NT2/D1 (cell line): ENCODE data around the gene KRT4.

Source experiments
- SUZ12 ChIP-seq: IDR thresholded peaks from 2 replicates; pipeline ENCODE4 v1.6.1; 2011; ENCODE audit not compliant: insufficient read length, insufficient read depth; ENCODE audit errors: extremely low read depth
- YY1 ChIP-seq: IDR thresholded peaks from 2 replicates; pipeline ENCODE4 v1.6.1; 2011; ENCODE audit not compliant: insufficient read length, insufficient read depth
- ZNF274 ChIP-seq: IDR thresholded peaks from 2 replicates; pipeline ENCODE4 v1.6.1; 2011; ENCODE audit warnings: mild to moderate bottlenecking, low read depth, low read length

DNA sequence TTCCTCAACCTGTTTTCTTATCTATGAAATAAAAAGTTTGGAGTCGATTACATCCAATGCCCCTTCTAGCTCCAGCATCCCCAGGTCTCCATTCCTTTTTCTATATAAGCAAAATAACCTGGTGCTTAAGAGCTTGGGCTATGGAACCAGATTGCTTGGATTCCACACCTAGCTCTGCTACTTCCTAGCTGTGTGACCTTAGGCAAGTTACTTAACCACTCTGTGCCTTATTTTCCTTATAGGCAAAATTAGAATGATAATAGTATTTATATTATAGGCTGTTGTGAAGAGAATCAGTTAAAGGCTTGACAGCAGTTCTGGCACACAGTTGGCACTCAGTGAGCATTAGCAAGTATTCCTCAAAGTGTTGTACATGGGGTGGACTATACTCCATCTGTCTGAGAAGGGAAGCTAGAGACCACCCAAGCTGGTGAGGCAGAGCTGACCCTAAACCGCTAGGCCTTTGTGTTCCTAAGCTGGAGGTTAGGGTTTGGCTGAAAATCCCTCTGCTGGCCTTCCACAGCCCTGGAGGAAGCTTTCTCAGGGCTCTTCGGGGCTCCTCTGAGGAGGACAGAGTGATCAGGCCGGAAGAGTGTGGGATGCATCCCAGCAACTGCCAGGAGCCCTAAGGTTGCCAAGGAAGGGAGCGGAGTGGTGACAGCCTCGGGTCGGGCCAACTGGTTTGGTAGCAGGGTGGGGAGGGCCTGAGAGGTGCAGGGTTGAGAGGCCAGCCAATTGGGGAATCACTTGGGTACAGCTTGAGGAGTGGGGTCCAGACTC, 6.0 kb upstream of the KRT4 start:
- TF ChIP-seq ZNF274 (no peak), YY1 (no peak), SUZ12 (no peak)
